Measurements from ENCODE around the gene EXOSC7. TPM values are rescaled to one million over a fixed set of nuclear protein-coding genes. Genes with fewer than 3 reads are reported as not detected.

Gene EXOSC7
- total and polyA plus RNA-seq, 10 of the 15 experiments (the other 5 are each of a cell fraction or from before 2014, with no cell fraction given): 58.0 to 193 (median 82.9) TPM

- ChIA-PET POLR2A (no interaction called here), CTCF (interaction anchor here (1.2 to 4.6 kb wide), 2 partner anchors 12 to 36 kb away, joined by 3 to 22 read pairs; no protein-coding TSS in a partner anchor), SMC1A (ENCODE audit: uncharacterized antibody, unreplicated experiment) (no interaction called here), RAD21 (ENCODE audit: unreplicated experiment) (no interaction called here)
- BruUV-seq (replicated peaks): no TSS peak
- WGBS (ENCODE audit: insufficient coverage, insufficient replicate concordance, low lambda C conversion rate, missing lambda C conversion rate): 65% methylated on average over 2 of the region's 2 CpGs
- H3K4me3 ChIP-seq: no peak overlapping the region
- H3K79me2 ChIP-seq (ENCODE audit: control insufficient read depth, insufficient read depth, low read length): no peaks in the 10 kb centered on the region; the same call in 1 of the 2 replicates
- no peaks in the 10 kb centered on the region for H4K20me1 ChIP-seq (ENCODE audit: control insufficient read depth, insufficient read depth)
- no peaks in the 10 kb centered on the region for H3K27me3 ChIP-seq (replicated peaks in 1 of 2; ENCODE audit: control insufficient read depth in 2 of 2, insufficient read depth in 2 of 2, low read length in 1 of 2)
- H3K36me3 ChIP-seq (ENCODE audit: control insufficient read depth in 2 of 2, insufficient read depth in 2 of 2, low read length in 1 of 2): peaks cover 25 to 50% of the 10 kb centered on the region in 2 experiments
- DNase-seq (ENCODE audit: low read depth, low spot score) (no peak), FAIRE-seq (no peak), ATAC-seq (no peak)
- no peak overlapping the region for H3K27ac ChIP-seq (ENCODE audit: control insufficient read depth, insufficient read depth)
- no peak overlapping the region for H3K9ac ChIP-seq (ENCODE audit: control insufficient read depth, insufficient read depth, low read length)
- H3K4me1 ChIP-seq (ENCODE audit: control insufficient read depth, insufficient read depth, low read length): no peaks in the 10 kb centered on the region
- H3K9me3 ChIP-seq (replicated peaks; ENCODE audit: control insufficient read depth, insufficient read depth, low read length): no peaks in the 10 kb centered on the region
- no peak overlapping the region for H2AFZ ChIP-seq (ENCODE audit: control insufficient read depth, low read depth, low read length)
- in situ Hi-C loops (cut with MboI): no loop called here
- intact Hi-C loops (cut with micrococcal nuclease; ENCODE audit: unreplicated experiment): no loop called here
- H3K4me2 ChIP-seq (ENCODE audit: control insufficient read depth, insufficient read depth): no peak overlapping the region
- TF ChIP-seq ZNF592 (IDR thresholded peaks at IDR 0.05) (no peak), SMARCA5 (IDR thresholded peaks at IDR 0.05) (no peak), TAF1 (IDR thresholded peaks at IDR 0.05; ENCODE audit: borderline replicate concordance, low read depth, low read length) (no peak), PRDM15 (CRISPR knock-in tag; IDR thresholded peaks at IDR 0.05) (no peak), BRCA1 (IDR thresholded peaks at IDR 0.05; ENCODE audit: low read depth, low read length) (no peak), POLR2AphosphoS2 (IDR thresholded peaks at IDR 0.05; ENCODE audit: low read depth, low read length) (no peak), WRNIP1 (IDR thresholded peaks at IDR 0.05; ENCODE audit: borderline replicate concordance, low read depth, low read length) (no peak), FOS (IDR thresholded peaks at IDR 0.05; ENCODE audit: borderline replicate concordance, extremely low read depth, insufficient read length) (no peak), STAT1 (conservative IDR thresholded peaks at IDR 0.05) (no peak), SREBF1 (IDR thresholded peaks at IDR 0.05; ENCODE audit: low read length) (no peak), MTA2 (IDR thresholded peaks at IDR 0.05; ENCODE audit: low read depth) (no peak), SIN3A (IDR thresholded peaks at IDR 0.05; ENCODE audit: low read depth, low read length) (no peak), E2F8 (IDR thresholded peaks at IDR 0.05; ENCODE audit: low read depth, partially characterized antibody) (no peak), BCL11A (IDR thresholded peaks at IDR 0.05; ENCODE audit: low read depth, low read length) (no peak), NR2C1 (IDR thresholded peaks at IDR 0.05) (no peak), JUND (IDR thresholded peaks at IDR 0.05; ENCODE audit: low read depth, low read length) (no peak)
These were observed 23.7 kb downstream of the EXOSC7 start for GRCh38 chr3:44999782-45000181.

All from GM12878 (cell line).